K562 (cell line): Measurements from ENCODE around the gene COX20.

ENCODE experiments used
- ATF6 ChIP-seq: sonication (generic); formaldehyde crosslinking; IDR thresholded peaks from 2 replicates; pipeline ENCODE4 v1.4.0; 2020; ENCODE audit warnings: mild to moderate bottlenecking, missing genetic modification reagents
- BRD9 ChIP-seq: fragments of 450-650 bp; IDR thresholded peaks from 2 replicates; pipeline ENCODE4 v1.6.1; 2018; ENCODE audit warnings: low read depth; ENCODE audit not compliant: partially characterized antibody
- CTCF ChIP-seq, 3 experiments: IDR thresholded peaks in 2 of 3; conservative IDR thresholded peaks in 1 of 3; 2 replicates each; pipeline ENCODE4 v1.5.1; 2011 to 2012; ENCODE audit warnings: low read length in 3 of 3, mild to moderate bottlenecking in 3 of 3, control low read depth in 2 of 3, improper control_type of control experiment in 1 of 3, inconsistent platforms in 1 of 3, low read depth in 1 of 3, mixed read lengths in 1 of 3, moderate library complexity in 1 of 3; ENCODE audit not compliant: insufficient read depth in 2 of 3
- GTF2F1 ChIP-seq: IDR thresholded peaks from 2 replicates; pipeline ENCODE4 v1.6.1; 2011; ENCODE audit warnings: low read depth, low read length, improper control_type of control experiment
- HDGF ChIP-seq: fragments of 450-650 bp; IDR thresholded peaks from 2 replicates; pipeline ENCODE4 v1.6.1; 2016
- HNRNPK ChIP-seq: fragments of 200-400 bp; formaldehyde crosslinking; IDR thresholded peaks from one replicate; pipeline ENCODE4 v1.6.1; 2018; ENCODE audit warnings: mild to moderate bottlenecking, low read depth, low read length; ENCODE audit not compliant: poor library complexity, severe bottlenecking
- MBD2 ChIP-seq: sonication (generic); IDR thresholded peaks from 2 replicates; pipeline ENCODE4 v1.6.1; 2016; ENCODE audit warnings: low read depth, borderline replicate concordance
- NCOA2 ChIP-seq, 2 experiments: fragments of 450-650 bp; IDR thresholded peaks; 2 replicates each; pipeline ENCODE4 v1.6.1; 2018; ENCODE audit warnings: mild to moderate bottlenecking in 2 of 2, moderate library complexity in 1 of 2; ENCODE audit not compliant: partially characterized antibody in 2 of 2
- NFIX ChIP-seq: fragments of 250-450 bp; sonication (Bioruptor Pico); IDR thresholded peaks from 2 replicates; pipeline ENCODE4 v1.4.0; 2020; ENCODE audit warnings: low read depth, mild to moderate bottlenecking, moderate library complexity
- SPI1 ChIP-seq: IDR thresholded peaks from 2 replicates; pipeline ENCODE4 v1.6.1; 2011; ENCODE audit warnings: low read depth, low read length, control low read depth, borderline replicate concordance
- ZFP30 ChIP-seq: fragments of 250-450 bp; sonication (Bioruptor Pico); IDR thresholded peaks from 2 replicates; pipeline ENCODE4 v1.8.0; 2022; ENCODE audit warnings: moderate library complexity, mild to moderate bottlenecking, inconsistent platforms, borderline replicate concordance
- ZNF780A ChIP-seq: fragments of 250-450 bp; sonication (Bioruptor Pico); IDR thresholded peaks from 2 replicates; pipeline ENCODE4 v1.5.0; 2021; ENCODE audit warnings: mild to moderate bottlenecking
- TF ChIP-seq, protein P1 (sequence below): sonication (generic); formaldehyde crosslinking; IDR thresholded peaks from 2 replicates; pipeline ENCODE4 v1.5.0; 2020; ENCODE audit warnings: missing genetic modification reagents
- TF ChIP-seq, protein P2 (sequence below): sonication (generic); formaldehyde crosslinking; IDR thresholded peaks from 2 replicates; pipeline ENCODE4 v1.8.1; 2023; ENCODE audit warnings: mild to moderate bottlenecking, missing genetic modification reagents

GRCh38 chr1:244815600-244816099 lies 19.8 kb upstream of the COX20 start:
- TF ChIP-seq, protein P1, sequence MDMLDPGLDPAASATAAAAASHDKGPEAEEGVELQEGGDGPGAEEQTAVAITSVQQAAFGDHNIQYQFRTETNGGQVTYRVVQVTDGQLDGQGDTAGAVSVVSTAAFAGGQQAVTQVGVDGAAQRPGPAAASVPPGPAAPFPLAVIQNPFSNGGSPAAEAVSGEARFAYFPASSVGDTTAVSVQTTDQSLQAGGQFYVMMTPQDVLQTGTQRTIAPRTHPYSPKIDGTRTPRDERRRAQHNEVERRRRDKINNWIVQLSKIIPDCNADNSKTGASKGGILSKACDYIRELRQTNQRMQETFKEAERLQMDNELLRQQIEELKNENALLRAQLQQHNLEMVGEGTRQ (CRISPR knock-in tag) = no peak
- TF ChIP-seq ATF6 = no peak
- TF ChIP-seq ZFP30 (CRISPR knock-in tag) = no peak
- TF ChIP-seq HNRNPK = no peak
- TF ChIP-seq BRD9 = no peak
- no peak for TF ChIP-seq CTCF (IDR thresholded peaks at IDR 0.05 in 2 of 3, conservative IDR thresholded peaks at IDR 0.05 in 1 of 3; ENCODE audit: insufficient read depth in 2 of 3, low read depth in 1 of 3, low read length in 3 of 3)
- TF ChIP-seq NCOA2 (IDR thresholded peaks at IDR 0.05; ENCODE audit: partially characterized antibody in 2 of 2) = no peak
- TF ChIP-seq MBD2 = no peak
- TF ChIP-seq SPI1 = no peak
- TF ChIP-seq NFIX = no peak
- TF ChIP-seq HDGF = no peak
- TF ChIP-seq, protein P2, sequence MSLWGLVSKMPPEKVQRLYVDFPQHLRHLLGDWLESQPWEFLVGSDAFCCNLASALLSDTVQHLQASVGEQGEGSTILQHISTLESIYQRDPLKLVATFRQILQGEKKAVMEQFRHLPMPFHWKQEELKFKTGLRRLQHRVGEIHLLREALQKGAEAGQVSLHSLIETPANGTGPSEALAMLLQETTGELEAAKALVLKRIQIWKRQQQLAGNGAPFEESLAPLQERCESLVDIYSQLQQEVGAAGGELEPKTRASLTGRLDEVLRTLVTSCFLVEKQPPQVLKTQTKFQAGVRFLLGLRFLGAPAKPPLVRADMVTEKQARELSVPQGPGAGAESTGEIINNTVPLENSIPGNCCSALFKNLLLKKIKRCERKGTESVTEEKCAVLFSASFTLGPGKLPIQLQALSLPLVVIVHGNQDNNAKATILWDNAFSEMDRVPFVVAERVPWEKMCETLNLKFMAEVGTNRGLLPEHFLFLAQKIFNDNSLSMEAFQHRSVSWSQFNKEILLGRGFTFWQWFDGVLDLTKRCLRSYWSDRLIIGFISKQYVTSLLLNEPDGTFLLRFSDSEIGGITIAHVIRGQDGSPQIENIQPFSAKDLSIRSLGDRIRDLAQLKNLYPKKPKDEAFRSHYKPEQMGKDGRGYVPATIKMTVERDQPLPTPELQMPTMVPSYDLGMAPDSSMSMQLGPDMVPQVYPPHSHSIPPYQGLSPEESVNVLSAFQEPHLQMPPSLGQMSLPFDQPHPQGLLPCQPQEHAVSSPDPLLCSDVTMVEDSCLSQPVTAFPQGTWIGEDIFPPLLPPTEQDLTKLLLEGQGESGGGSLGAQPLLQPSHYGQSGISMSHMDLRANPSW (CRISPR knock-in tag) = no peak
- TF ChIP-seq ZNF780A (CRISPR knock-in tag) = no peak
- TF ChIP-seq GTF2F1 = no peak
